ENCODE data around the gene WNT7A.
A peak's percentile ranks its signal among the peaks of the same experiment; 100 is the strongest.

WNT7A gene

GRCh38 chr3:13902648-13903238 is 22.9 kb upstream of the WNT7A start:
- Histone ChIP-seq H3K79me1 (replicated peaks; ENCODE audit: low read length, poor library complexity, severe bottlenecking) (no peaks in the 10 kb centered on the region), H2BK15ac (ENCODE audit: low read depth, poor library complexity, severe bottlenecking) (no peak overlapping the region), H2AFZ (ENCODE audit: low read depth, low read length) (no peak overlapping the region), H2BK120ac (ENCODE audit: low read depth, low read length) (no peak overlapping the region), H3K27ac (ENCODE audit: low read length, poor library complexity, severe bottlenecking) (no peak overlapping the region), H2BK5ac (ENCODE audit: low read depth, low read length, poor library complexity, severe bottlenecking) (no peak overlapping the region), H4K8ac (ENCODE audit: low read length) (no peak overlapping the region), H3K27me3 (ENCODE audit: control insufficient read depth in 1 of 2, insufficient read depth in 1 of 2, low read length in 2 of 2) (no peaks in the 10 kb centered on the region), H3K36me3 (ENCODE audit: control insufficient read depth in 1 of 2, insufficient read depth in 2 of 2, low read depth in 1 of 2, low read length in 2 of 2) (no peaks in the 10 kb centered on the region), H3K9me3 (ENCODE audit: control insufficient read depth, low read length) (peaks cover 91% of the 10 kb centered on the region), H3K23ac (ENCODE audit: low read length in 2 of 2) (no peak overlapping the region), H3K4me3 (ENCODE audit: insufficient read depth in 1 of 2, low read depth in 1 of 2, low read length in 2 of 2) (no peak overlapping the region), H3K9ac (ENCODE audit: low read length) (no peak overlapping the region), H3K4me1 (ENCODE audit: control insufficient read depth, insufficient read depth, low read depth, low read length) (no peaks in the 10 kb centered on the region), H4K91ac (ENCODE audit: low read length) (no peak overlapping the region), H3K18ac (ENCODE audit: low read depth in 1 of 2, low read length in 2 of 2) (no peak overlapping the region), H3K4ac (ENCODE audit: low read depth in 1 of 2, low read length in 2 of 2) (no peak overlapping the region), H3K14ac (ENCODE audit: low read length in 2 of 2) (no peak overlapping the region), H2BK12ac (ENCODE audit: low read length in 2 of 2) (no peak overlapping the region), H2AK5ac (ENCODE audit: low read length, severe bottlenecking) (no peak overlapping the region), H3K4me2 (ENCODE audit: low read length, poor library complexity, severe bottlenecking) (no peak overlapping the region)
- no peak for DNase-seq
- 0% methylated on average over 1 of the region's 1 CpG for WGBS

- H3K79me1 ChIP-seq (replicated peaks; ENCODE audit: low read length, poor library complexity, severe bottlenecking), result no peaks in the 10 kb centered on the region
- H3K9me3 ChIP-seq (ENCODE audit: control insufficient read depth, low read length), result peaks cover 91% of the 10 kb centered on the region
- H2BK120ac ChIP-seq (ENCODE audit: low read depth, low read length), result no peak overlapping the region
- H3K27ac ChIP-seq (ENCODE audit: low read length, poor library complexity, severe bottlenecking), result no peak overlapping the region
- no peak overlapping the region for H4K8ac ChIP-seq (ENCODE audit: low read length)
- no peak overlapping the region for H3K9ac ChIP-seq (ENCODE audit: low read length)
- H2AK5ac ChIP-seq (ENCODE audit: low read length, severe bottlenecking), result no peak overlapping the region
- no peak overlapping the region for H2BK15ac ChIP-seq (ENCODE audit: low read depth, poor library complexity, severe bottlenecking)
- no peak overlapping the region for H2AFZ ChIP-seq (ENCODE audit: low read depth, low read length)
- no peaks in the 10 kb centered on the region for H3K36me3 ChIP-seq (ENCODE audit: control insufficient read depth in 1 of 2, insufficient read depth in 2 of 2, low read depth in 1 of 2, low read length in 2 of 2)
- no peak overlapping the region for H3K4me3 ChIP-seq (ENCODE audit: insufficient read depth in 1 of 2, low read depth in 1 of 2, low read length in 2 of 2)
- no peak overlapping the region for H2BK5ac ChIP-seq (ENCODE audit: low read depth, low read length, poor library complexity, severe bottlenecking)
- H3K4me1 ChIP-seq (ENCODE audit: control insufficient read depth, insufficient read depth, low read depth, low read length), result no peaks in the 10 kb centered on the region
- H3K18ac ChIP-seq (ENCODE audit: low read depth in 1 of 2, low read length in 2 of 2), result no peak overlapping the region
- H3K14ac ChIP-seq (ENCODE audit: low read length in 2 of 2), result no peak overlapping the region
- no peak overlapping the region for H3K23ac ChIP-seq (ENCODE audit: low read length in 2 of 2)
- no peak overlapping the region for H2BK12ac ChIP-seq (ENCODE audit: low read length in 2 of 2)
- no peak overlapping the region for H3K4ac ChIP-seq (ENCODE audit: low read depth in 1 of 2, low read length in 2 of 2)
- no peak overlapping the region for H3K4me2 ChIP-seq (ENCODE audit: low read length, poor library complexity, severe bottlenecking)
- WGBS, result no CpG with 5 or more reads among the region's 1 CpG
- DNase-seq, result no peak
- no peak overlapping the region for H4K91ac ChIP-seq (ENCODE audit: low read length)
- no peaks in the 10 kb centered on the region for H3K27me3 ChIP-seq (ENCODE audit: control insufficient read depth in 1 of 2, insufficient read depth in 1 of 2, low read length in 2 of 2)
Measured at GRCh38 chr3:13901935-13902584, 22.2 kb upstream of the WNT7A start.

- Histone ChIP-seq H2BK15ac (ENCODE audit: low read depth, poor library complexity, severe bottlenecking) (no peak overlapping the region), H2BK12ac (ENCODE audit: low read length in 2 of 2) (no peak overlapping the region), H3K4me3 (ENCODE audit: insufficient read depth in 1 of 2, low read depth in 1 of 2, low read length in 2 of 2) (no peak overlapping the region), H3K9ac (ENCODE audit: low read length) (no peak overlapping the region), H3K79me1 (replicated peaks; ENCODE audit: low read length, poor library complexity, severe bottlenecking) (no peaks in the 10 kb centered on the region), H3K14ac (ENCODE audit: low read length in 2 of 2) (no peak overlapping the region), H3K18ac (ENCODE audit: low read depth in 1 of 2, low read length in 2 of 2) (no peak overlapping the region), H3K36me3 (ENCODE audit: control insufficient read depth in 1 of 2, insufficient read depth in 2 of 2, low read depth in 1 of 2, low read length in 2 of 2) (no peaks in the 10 kb centered on the region), H2AK5ac (ENCODE audit: low read length, severe bottlenecking) (no peak overlapping the region), H3K27me3 (ENCODE audit: control insufficient read depth in 1 of 2, insufficient read depth in 1 of 2, low read length in 2 of 2) (peaks cover 13 to 20% of the 10 kb centered on the region in 2 experiments), H3K4me1 (ENCODE audit: control insufficient read depth, insufficient read depth, low read depth, low read length) (peaks cover 7% of the 10 kb centered on the region), H3K4ac (ENCODE audit: low read depth in 1 of 2, low read length in 2 of 2) (no peak overlapping the region), H3K23ac (ENCODE audit: low read length in 2 of 2) (no peak overlapping the region), H4K8ac (ENCODE audit: low read length) (no peak overlapping the region), H3K27ac (ENCODE audit: low read length, poor library complexity, severe bottlenecking) (no peak overlapping the region), H2BK5ac (ENCODE audit: low read depth, low read length, poor library complexity, severe bottlenecking) (no peak overlapping the region), H3K4me2 (ENCODE audit: low read length, poor library complexity, severe bottlenecking) (no peak overlapping the region), H2BK120ac (ENCODE audit: low read depth, low read length) (no peak overlapping the region), H4K91ac (ENCODE audit: low read length) (no peak overlapping the region), H3K9me3 (ENCODE audit: control insufficient read depth, low read length) (peaks cover 56% of the 10 kb centered on the region), H2AFZ (ENCODE audit: low read depth, low read length) (no peak overlapping the region)
- DNase-seq, result no peak
- 86% methylated on average over 2 of the region's 3 CpGs for WGBS
Measured at GRCh38 chr3:13898346-13898745, 18.5 kb upstream of the WNT7A start.

GRCh38 chr3:13896473-13897154 is 16.7 kb upstream of the WNT7A start:
- Histone ChIP-seq H3K18ac (ENCODE audit: low read depth in 1 of 2, low read length in 2 of 2) (no peak overlapping the region), H2BK120ac (ENCODE audit: low read depth, low read length) (no peak overlapping the region), H3K4ac (ENCODE audit: low read depth in 1 of 2, low read length in 2 of 2) (no peak overlapping the region), H2BK5ac (ENCODE audit: low read depth, low read length, poor library complexity, severe bottlenecking) (no peak overlapping the region), H2BK15ac (ENCODE audit: low read depth, poor library complexity, severe bottlenecking) (no peak overlapping the region), H3K23ac (ENCODE audit: low read length in 2 of 2) (no peak overlapping the region), H3K4me3 (ENCODE audit: insufficient read depth in 1 of 2, low read depth in 1 of 2, low read length in 2 of 2) (peak overlapping the region in 1 of 2 experiments; percentile 82), H3K79me1 (replicated peaks; ENCODE audit: low read length, poor library complexity, severe bottlenecking) (no peaks in the 10 kb centered on the region), H3K4me2 (ENCODE audit: low read length, poor library complexity, severe bottlenecking) (no peak overlapping the region), H4K91ac (ENCODE audit: low read length) (no peak overlapping the region), H3K9me3 (ENCODE audit: control insufficient read depth, low read length) (peaks cover 38% of the 10 kb centered on the region), H2AK5ac (ENCODE audit: low read length, severe bottlenecking) (no peak overlapping the region), H3K36me3 (ENCODE audit: control insufficient read depth in 1 of 2, insufficient read depth in 2 of 2, low read depth in 1 of 2, low read length in 2 of 2) (no peaks in the 10 kb centered on the region), H3K9ac (ENCODE audit: low read length) (peak overlapping the region; percentile 95), H3K4me1 (ENCODE audit: control insufficient read depth, insufficient read depth, low read depth, low read length) (peaks cover 7% of the 10 kb centered on the region), H2BK12ac (ENCODE audit: low read length in 2 of 2) (no peak overlapping the region), H4K8ac (ENCODE audit: low read length) (no peak overlapping the region), H2AFZ (ENCODE audit: low read depth, low read length) (no peak overlapping the region), H3K27ac (ENCODE audit: low read length, poor library complexity, severe bottlenecking) (no peak overlapping the region), H3K27me3 (ENCODE audit: control insufficient read depth in 1 of 2, insufficient read depth in 1 of 2, low read length in 2 of 2) (peaks cover 13 to 20% of the 10 kb centered on the region in 2 experiments), H3K14ac (ENCODE audit: low read length in 2 of 2) (no peak overlapping the region)
- peak; percentile 44 for DNase-seq
- WGBS, result 17% methylated on average over 7 of the region's 12 CpGs
